T-helper 9 cell (primary cell): ENCODE data around the gene TNRC6A.
A peak's percentile ranks its signal among the peaks of the same experiment; 100 is the strongest.
"Not testable (repeated sequence)": the region's sequence is repeated elsewhere in the genome, so short reads cannot be mapped to it uniquely, and the experiment has no call there.

Experiments
- DNase-seq: peaks from one replicate; pipeline ENCODE4 v3.0.0-alpha.2; 2020

Gene TNRC6A

DNA sequence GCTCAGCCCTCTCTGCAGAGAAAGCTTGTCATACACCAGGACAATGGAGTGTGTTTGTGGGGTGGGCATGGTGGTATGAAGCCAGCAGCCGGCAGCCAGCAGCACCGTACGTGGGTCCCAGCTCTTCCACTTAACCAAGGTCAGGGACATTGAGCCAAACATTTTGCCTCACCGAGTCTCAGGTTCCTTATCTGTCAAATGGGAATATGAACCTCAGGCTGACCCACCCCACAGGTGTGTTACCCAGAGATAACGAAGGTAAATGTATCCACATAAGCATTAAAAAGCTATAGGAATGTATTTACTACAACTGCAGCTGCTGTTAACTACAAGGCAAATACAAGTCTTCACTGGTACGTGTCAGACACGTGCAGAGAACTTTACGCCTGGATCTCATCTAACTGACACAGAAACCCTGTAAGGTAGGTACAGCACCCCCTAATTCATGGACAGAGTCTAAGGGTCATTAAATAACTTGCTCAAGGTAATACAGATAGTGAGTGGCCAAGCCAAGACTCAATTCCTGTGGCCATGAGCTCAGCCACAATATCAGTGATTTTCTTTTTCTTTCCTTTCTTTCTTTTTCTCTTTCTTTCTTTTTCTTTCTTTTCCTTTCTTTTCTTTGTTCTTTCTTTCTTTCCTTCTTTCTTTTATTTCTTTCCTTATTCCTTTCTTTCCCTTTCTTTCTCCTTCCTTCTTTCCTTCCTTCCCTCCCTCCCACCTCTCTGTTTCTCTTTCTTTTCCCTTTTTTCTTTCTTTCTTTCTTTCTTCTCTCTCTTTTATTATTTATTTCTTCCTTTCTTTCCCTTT is 117.3 kb downstream of the TNRC6A start:
- DNase-seq = no peak

DNA sequence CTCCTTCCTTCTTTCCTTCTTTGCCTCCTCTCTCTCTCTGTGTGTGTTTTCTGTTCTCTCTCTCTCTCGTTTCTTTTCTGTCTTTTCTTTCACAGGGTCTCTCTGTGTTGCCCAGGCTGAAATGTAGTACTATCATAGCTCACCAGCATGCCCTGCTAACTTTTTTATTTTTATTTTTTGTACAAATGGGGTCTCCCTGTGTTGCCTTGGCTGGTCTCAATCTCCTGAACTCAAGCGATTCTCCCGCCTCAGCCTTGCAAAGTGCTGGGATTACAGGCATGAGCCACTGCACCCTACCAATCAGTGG is 117.9 kb downstream of the TNRC6A start:
- no peak for DNase-seq

DNA sequence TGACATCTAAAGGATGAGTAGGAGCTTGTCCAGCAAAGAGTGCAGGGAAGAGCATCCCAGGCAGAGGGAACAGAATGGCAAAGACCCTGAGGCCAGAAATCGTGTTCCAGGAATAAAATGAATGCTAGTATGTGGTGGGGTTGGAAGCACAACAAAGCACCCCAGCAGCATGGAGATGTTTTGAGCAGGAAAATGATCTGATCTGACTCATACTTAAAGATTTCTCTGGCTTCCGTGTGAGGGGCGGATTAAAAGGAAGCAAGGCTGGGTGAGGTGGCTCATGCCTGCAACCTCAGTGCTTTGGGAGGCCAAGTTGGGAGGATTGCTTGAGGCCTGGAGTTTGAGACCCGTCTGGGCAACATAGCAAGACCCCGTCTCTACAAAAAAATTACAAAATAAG is 118.6 kb downstream of the TNRC6A start:
- DNase-seq = no peak

DNA sequence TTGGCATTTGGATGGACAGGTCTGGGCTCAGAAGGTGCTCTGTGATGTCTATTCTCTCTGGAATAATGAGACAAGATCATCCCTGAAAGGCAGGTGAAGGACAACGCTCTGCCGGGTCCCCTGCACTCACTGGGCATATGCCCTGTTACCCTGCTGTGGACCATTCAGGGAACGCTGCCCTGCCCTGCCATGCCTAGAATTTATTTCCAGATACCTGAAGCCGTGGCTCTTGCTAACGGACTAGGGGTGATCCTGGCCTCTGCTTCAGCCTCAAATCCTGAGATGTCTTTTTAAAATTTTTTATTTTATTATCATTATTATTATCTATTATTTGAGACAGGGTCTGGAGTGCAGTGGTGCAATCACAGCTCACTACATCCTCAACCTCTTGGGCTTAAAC is 120.2 kb downstream of the TNRC6A start:
- no peak for DNase-seq

DNA sequence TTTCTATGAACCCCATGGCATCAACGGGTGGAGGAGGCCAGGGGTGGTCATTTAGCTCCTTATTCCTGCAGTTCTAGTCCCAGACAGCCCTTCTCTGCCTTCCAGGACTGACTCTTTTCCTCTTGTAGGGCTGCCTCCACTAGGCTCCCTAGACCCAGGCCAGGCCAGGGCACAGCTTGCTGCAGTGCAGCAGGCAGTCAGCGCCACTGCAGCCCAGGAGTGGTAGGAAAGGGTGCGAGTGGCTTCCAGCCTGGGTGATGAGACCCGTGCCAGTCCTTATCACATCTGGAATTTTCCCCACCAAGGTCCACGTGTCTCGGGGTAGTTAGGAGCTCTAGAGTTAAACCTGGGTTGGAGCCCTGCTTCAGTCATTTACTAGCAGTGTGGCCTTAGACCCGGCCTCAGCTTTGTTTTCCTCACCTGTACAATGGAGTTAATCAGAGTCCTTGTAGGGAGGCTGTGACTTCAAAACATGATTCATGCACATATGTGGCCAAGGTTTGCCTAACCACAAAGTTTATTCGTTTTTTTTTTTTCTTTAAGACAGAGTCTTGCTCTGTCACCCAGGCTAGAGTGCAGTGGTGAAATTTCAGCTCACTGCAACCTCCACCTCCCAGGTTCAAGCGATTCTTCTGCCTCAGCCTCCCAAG is 121.0 kb downstream of the TNRC6A start:
- DNase-seq = no peak

DNA sequence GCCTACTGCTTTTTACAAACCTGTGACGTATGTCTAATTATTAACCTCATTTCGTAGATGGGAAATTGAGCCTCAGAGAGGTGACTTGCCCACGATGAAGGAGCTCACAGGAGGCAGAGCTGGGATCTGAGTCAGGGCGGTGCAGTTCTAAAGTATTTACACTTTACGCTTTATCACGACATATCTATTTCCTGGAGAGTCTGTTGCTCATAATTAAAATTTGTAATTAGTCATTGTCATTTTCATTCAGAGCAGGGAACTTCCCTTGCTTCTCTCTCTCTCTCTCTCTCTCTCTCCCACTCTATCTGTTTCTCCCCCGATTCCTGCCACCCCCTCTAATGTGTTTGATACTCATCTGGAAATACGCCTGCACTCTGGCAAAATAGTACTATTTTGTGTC is 122.2 kb downstream of the TNRC6A start:
- no peak for DNase-seq

DNA sequence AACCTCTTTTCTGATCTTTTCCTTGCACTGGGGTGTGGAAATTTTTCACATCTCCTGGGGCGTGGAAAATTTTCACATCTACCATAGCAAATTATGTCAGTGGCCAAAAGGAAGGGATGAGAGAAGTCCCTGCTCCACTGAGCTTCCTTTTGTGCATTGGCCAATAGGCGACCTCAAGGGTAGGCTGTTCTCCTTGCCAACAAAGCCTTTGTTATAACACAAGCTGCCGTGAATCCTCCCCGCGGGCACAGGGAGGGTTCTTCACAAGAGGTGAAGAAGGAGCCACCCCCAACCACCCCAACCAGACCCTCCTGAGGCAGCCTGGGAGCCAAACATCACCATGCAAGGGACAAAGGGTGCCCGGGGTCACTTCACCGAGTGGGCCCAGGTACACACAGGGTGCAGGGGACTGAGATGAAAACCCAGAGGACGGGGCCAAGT is 122.8 kb downstream of the TNRC6A start:
- no peak for DNase-seq

DNA sequence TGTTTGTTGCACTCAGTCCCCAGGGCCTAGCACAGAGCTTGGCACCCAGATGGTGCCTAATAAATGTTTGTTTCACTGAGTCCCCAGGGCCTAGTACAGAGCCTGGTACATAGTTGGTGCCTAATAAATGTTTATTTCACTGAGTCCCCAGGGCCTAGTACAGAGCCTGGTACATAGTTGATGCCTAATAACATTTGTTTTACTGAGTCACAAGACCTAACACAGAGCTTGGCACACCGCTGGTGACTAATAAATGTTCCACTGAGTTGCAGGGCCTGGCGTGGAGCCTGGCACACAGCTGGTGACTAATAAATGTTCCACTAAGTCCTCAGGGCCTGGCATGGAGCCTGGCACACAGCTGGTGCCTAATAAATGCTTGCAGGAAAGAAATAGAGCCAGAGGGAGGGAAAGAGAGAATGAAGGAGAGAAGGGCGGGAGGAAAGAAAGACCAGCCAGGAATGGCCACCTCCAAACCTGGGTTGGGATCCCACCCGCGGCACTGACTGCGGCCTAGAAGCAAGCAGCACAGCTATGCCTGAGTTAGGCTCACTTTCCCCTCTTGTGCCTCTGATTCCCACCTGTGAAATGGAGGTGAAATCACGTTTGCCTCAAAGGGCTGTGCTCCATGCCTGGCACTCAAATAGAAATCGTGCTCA is 123.8 kb downstream of the TNRC6A start:
- no peak for DNase-seq

DNA sequence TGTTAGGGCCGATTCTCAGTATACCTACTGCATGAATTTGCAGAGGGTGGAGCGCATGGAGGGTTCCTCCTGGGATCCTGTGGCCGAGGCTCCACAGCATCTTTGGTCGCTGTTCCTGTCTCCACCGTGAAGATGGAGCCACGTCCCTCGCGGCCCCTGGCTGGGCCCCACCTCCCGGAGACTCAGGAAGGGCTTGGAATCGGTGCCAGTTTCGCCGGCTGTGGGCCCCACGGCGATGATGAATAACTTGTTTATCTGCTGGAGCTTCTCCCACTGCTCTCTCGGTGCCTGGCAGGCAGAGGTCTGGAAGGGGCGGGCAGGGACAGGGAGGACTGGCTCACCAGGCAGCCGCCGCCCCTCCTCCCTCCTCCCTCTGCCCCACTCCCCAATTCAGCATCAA is 124.4 kb downstream of the TNRC6A start:
- no peak for DNase-seq

DNA sequence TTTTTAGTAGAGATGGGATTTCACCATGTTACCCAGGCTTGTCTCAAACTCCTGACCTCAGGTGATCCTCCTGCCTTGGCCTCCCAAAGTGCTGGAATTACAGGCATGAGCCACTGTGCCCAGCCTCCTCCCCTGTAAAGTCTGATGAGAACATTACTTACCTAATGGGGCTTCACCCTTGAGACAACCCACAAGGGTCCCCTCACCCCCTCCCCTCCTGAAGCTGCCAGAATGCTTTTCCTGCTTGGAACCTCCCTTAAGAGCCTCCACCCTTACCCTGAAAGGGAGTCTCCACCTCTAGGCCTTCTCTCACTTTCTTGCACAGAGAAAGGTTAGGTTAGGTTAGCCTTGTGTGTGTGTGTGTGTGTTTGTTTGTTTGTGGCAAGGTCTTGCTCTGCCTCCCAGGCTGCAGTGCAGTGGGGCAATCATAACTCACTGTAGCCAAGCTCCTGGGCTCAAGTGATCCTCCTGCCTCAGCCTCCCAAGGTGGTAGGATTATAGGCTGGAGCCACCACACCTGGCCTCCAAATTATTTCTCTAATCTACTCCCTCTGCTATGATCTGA is 125.2 kb downstream of the TNRC6A start:
- DNase-seq = no peak

DNA sequence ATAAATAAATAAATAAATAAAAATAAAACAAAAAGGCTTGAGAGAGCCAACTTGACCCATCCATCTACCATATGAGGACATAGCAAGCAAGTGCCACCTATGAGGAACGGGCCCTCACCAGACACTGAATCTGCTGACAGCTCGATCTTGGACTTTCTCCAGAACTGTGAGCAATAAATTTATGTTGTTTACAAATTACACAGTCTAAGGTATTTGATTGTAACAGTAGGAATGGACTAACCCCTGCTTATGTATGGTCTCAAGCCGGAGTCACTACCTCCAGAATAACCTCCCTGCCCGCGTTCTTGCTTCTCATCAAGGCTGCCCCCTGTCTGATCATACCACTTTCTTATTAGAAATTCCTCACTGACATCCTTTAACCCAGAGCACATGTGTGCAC is 126.2 kb downstream of the TNRC6A start:
- no peak for DNase-seq

DNA sequence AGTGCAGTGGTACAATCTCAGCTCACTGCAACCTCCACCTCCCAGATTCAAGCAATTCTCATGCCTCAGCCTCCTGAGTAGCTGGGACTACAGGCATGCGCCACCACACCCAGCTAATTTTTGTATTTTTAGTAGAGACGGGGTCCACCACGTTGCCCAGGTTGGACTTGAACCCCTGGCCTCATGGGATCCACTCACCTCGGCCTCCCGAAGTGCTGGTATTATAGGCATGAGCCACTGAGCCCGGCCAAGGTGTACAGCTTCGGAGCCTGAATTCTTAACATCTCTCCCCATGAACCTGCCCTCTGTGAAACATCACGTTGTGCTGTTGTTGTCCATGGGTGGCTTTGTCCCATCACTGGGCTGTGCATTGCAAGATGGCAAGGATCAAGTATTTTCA is 127.4 kb downstream of the TNRC6A start:
- not testable (repeated sequence) for DNase-seq

DNA sequence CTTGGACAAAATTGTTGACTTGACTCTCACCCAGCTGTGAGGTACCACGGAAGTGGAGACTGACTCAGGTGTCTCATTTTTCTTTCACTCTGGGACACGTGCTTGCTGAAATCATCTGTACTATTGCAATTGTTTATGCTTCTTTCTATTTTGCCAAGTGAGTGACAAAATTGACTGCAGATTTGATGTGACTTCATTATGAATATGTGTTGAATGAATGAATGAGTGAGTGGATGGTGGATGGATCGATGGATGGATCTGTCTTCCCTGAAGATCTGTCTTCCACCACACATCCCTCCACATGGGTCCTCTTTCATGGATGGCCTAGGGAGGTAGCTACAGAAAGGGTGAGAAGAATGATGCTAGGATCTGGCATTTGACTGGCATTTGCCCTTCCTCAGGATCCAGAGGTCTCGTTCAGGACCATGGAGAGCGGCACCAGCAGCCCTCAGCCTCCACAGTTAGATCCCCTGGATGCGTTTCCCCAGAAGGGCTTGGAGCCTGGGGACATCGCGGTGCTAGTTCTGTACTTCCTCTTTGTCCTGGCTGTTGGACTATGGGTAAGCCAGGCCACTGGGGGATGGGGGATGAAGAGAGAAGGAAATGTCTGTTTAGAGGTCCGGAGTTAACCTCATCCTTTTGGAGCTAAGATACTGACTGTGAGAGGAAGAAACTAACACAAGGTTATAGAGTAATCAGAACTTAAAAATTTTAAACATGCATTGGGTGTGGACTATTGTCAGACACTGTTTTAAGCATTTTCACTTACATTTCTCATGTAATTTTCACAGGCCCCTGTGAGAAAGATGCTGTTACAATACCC is 129.0 kb downstream of the TNRC6A start:
- DNase-seq = peak; percentile 43

DNA sequence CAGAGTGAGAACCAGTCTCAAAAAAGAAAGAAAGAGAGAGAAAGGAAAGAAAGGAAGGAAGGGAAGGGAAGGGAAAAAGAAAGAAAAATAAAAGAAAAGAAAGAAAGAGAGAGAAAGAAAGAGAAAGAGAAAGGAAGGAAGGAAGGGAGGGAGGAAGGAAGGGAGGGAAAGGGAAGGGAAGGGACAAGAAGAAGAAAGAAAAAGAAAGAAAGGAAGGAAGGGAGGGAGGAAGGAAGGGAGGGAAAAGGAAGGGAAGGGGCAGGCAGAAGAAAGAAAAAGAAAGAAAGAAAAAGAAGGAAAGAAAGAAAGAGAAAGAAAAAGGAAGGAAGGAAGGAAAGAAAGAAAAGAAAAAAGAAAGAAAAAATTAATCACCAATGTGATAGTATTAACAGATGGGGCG is 132.0 kb downstream of the TNRC6A start:
- no peak for DNase-seq

DNA sequence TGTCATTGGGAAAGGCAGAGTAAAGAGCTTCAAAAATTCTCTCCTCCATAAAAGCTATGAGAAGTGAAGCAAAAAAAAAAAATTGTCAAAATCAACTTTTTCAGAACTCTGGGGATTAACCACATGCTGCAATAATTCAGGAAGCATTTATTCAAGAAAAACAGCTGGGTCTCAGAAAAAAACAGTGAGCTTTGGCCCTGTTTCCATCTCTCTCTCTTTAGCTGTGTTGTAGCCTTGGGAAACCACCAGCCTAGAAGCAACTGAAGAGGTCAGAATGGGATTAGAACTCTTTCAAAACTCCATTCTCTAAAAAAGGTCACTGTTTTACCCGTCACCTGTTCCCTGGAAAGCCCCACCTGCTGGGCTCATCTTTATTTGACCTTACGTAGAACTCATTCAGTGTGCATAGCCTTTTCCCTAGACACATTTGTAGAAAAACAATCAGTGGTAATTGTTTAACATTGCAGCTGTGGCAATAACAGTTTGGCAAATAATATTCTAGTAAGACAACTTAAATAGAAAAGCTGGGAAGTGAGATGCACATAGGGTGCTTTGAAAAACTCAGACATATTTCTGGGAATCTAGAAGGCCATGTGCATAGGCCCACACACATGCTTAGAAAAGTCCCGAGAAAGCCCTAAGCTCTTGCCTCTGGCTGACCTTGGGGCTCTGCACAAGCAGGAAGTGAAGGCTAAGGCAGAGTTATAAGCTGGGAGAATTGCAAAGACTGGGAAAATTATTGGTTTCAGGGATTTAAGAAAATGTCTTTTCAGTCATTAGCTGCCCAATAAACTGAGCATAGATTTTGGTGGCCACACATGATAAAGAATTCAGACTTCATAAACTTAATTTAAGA is 134.4 kb downstream of the TNRC6A start:
- DNase-seq = no peak

DNA sequence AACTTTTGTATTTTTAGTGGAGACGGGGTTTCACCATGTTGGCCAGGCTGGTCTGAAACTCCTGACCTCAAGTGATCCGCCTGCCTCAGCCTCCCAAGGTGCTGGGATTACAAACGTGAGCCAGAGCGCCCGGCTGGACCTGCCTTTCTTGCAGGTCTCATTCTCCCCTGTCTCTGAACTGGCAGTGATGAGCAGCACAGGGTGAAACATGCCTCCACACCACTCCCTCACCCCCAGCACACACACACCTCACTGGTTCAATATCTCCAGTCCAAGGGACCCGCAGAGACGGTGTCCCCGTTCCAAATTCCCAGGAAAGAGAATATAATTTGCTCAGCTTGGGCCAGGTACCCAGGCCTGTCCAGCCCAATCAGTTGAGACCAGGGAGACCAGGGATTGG is 139.6 kb downstream of the TNRC6A start:
- DNase-seq = no peak

DNA sequence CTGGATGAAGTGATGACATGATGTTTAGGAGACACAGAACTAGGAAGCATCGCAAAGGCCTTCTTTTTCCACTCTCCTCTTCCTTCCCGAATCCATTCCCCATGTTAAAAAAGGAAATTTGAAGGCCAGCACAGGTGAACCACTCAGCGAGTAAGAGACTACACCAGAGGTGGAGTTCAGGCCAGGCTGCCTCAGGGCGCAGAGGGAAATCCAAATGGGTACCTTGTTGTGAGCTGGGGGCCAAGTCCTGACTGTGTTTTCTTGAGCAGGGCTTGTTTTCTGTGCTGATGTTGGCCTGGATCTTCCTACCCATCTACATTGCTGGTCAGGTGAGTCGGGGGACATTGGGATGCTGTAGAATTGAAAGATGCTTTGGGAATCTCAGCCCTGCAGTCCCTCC is 142.4 kb downstream of the TNRC6A start:
- no peak for DNase-seq

DNA sequence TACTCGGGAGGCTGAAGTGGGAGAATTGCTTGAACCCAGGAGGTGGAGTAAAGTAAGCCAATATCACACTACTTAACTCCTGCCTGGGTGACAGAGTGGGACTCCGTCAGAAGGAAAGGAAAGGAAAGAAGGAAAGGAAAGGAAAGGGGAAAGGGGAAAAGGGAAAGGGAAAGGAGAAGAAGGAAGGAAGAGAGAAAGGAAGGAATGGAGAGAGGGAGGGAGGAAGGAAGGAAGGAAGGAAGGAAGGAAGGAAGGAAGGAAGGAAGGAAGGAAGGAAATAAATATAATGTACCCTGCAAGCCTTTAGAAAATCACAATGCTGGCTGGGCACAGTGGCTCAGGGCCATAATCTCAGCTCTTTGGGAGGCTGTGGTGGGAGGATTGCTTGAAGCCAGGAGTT is 143.6 kb downstream of the TNRC6A start:
- no peak for DNase-seq

DNA sequence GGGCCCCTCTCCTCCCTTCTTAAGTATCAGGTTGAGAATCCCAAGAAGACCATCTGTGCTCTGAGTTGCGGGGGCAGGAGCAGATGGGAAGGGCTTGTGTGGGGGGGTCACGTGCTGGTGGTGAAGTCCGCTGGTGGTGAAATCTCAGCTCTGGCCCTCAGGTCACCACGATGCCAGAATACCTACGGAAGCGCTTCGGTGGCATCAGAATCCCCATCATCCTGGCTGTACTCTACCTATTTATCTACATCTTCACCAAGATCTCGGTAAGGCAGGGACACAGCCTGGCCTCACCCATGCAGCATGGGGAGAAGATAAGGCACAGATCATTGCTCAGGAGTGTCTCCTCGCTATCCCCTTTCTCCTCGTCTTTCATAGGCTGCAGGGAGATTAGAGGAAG is 146.0 kb downstream of the TNRC6A start:
- no peak for DNase-seq
